Measurements from ENCODE around the gene EPB41L4A. TPM values are rescaled to one million over a fixed set of nuclear protein-coding genes. Genes with fewer than 3 reads are reported as not detected.

EPB41L4A gene
- total RNA-seq, 2 donors from 2014 or later, result 9.7 to 12.2 TPM

GRCh38 chr5:112119508-112119907 is 299.6 kb downstream of the EPB41L4A start:
- no peak overlapping the region for H3K27ac ChIP-seq
- H3K9me3 ChIP-seq, result no peaks in the 10 kb centered on the region
- no peak for ATAC-seq (ENCODE audit: insufficient number of reproducible peaks, low FRiP score, low read depth)
- TF ChIP-seq CTCF (IDR thresholded peaks at IDR 0.05), result no peak
- H3K36me3 ChIP-seq, result no peaks in the 10 kb centered on the region
- no peaks in the 10 kb centered on the region for H3K4me1 ChIP-seq (ENCODE audit: control insufficient read depth in 1 of 2, low read depth in 2 of 2)
- H3K27me3 ChIP-seq (replicated peaks; ENCODE audit: insufficient read depth), result no peaks in the 10 kb centered on the region
- no peak for DNase-seq (ENCODE audit: low spot score)
- H3K4me3 ChIP-seq, result no peak overlapping the region

- Histone ChIP-seq H3K4me1 (ENCODE audit: control insufficient read depth in 1 of 2, low read depth in 2 of 2) (no peaks in the 10 kb centered on the region), H3K4me3 (no peak overlapping the region), H3K36me3 (no peaks in the 10 kb centered on the region), H3K27ac (no peak overlapping the region), H3K27me3 (replicated peaks; ENCODE audit: insufficient read depth) (no peaks in the 10 kb centered on the region), H3K9me3 (no peaks in the 10 kb centered on the region)
- DNase-seq (ENCODE audit: low spot score) (no peak), ATAC-seq (ENCODE audit: insufficient number of reproducible peaks, low FRiP score, low read depth) (no peak)
- TF ChIP-seq CTCF (IDR thresholded peaks at IDR 0.05), result no peak
These were observed 301.5 kb downstream of the EPB41L4A start for GRCh38 chr5:112117551-112117950.

- Histone ChIP-seq H3K9me3 (no peaks in the 10 kb centered on the region), H3K36me3 (no peaks in the 10 kb centered on the region), H3K4me3 (no peak overlapping the region), H3K4me1 (ENCODE audit: control insufficient read depth in 1 of 2, low read depth in 2 of 2) (no peaks in the 10 kb centered on the region), H3K27me3 (replicated peaks; ENCODE audit: insufficient read depth) (no peaks in the 10 kb centered on the region), H3K27ac (no peak overlapping the region)
- DNase-seq (ENCODE audit: low spot score) (no peak), ATAC-seq (ENCODE audit: insufficient number of reproducible peaks, low FRiP score, low read depth) (no peak)
- TF ChIP-seq CTCF (IDR thresholded peaks at IDR 0.05), result no peak
These were observed 302.7 kb downstream of the EPB41L4A start for GRCh38 chr5:112116371-112116770.

GRCh38 chr5:112113565-112113964 is 305.5 kb downstream of the EPB41L4A start:
- no peak overlapping the region for H3K27ac ChIP-seq
- no peak for DNase-seq (ENCODE audit: low spot score)
- H3K4me3 ChIP-seq, result no peak overlapping the region
- TF ChIP-seq CTCF (IDR thresholded peaks at IDR 0.05), result no peak
- no peaks in the 10 kb centered on the region for H3K36me3 ChIP-seq
- H3K27me3 ChIP-seq (replicated peaks; ENCODE audit: insufficient read depth), result no peaks in the 10 kb centered on the region
- no peak for ATAC-seq (ENCODE audit: insufficient number of reproducible peaks, low FRiP score, low read depth)
- no peaks in the 10 kb centered on the region for H3K9me3 ChIP-seq
- no peaks in the 10 kb centered on the region for H3K4me1 ChIP-seq (ENCODE audit: control insufficient read depth in 1 of 2, low read depth in 2 of 2)

Data from thoracic aorta (tissue), 2 donors.